SK-N-SH (cell line): Measurements from ENCODE around the gene RNF187. TPM values are rescaled to one million over a fixed set of nuclear protein-coding genes. Genes with fewer than 3 reads are reported as not detected.

ENCODE experiments used
- CTCF ChIA-PET: fragments of 300-600, 350-600 bp; formaldehyde crosslinking; extraction: SDS; loops from one replicate; lab custom pipeline; 2021; lab: Yijun Ruan, JAX
- POLR2A ChIA-PET: fragments of 350-600 bp; sonication (Branson Sonifier 250); formaldehyde crosslinking; extraction: SDS; loops from one replicate; lab custom pipeline; 2020; ENCODE audit warnings: antibody characterized with exemption, inconsistent platforms; lab: Yijun Ruan, JAX
- DNase-seq: peaks from one replicate; pipeline ENCODE4 v3.0.0; 2012
- H2AFZ ChIP-seq: fragments of 200-600 bp; sonication (generic); 2 replicates; pipeline ENCODE4 v1.8.1; 2016; ENCODE audit warnings: antibody characterized with exemption, mild to moderate bottlenecking, low read depth
- H3F3A ChIP-seq: fragments of 200-600 bp; sonication (generic); replicated peaks from 2 replicates; pipeline ENCODE3; 2016; ENCODE audit warnings: antibody characterized with exemption, mild to moderate bottlenecking; ENCODE audit not compliant: insufficient read depth
- H3K27ac ChIP-seq, 2 experiments: fragments of 200-500 bp in 1 of 2; fragments of 200-600 bp in 1 of 2; sonication (Bioruptor generic) in 1 of 2; sonication (generic), shearing (Covaris generic) in 1 of 2; 2 replicates each; pipeline versions ENCODE4 v1.5.1 to v1.6.1; 2014 to 2016; ENCODE audit warnings: low read depth in 2 of 2, inconsistent platforms in 1 of 2, low read length in 1 of 2, mild to moderate bottlenecking in 1 of 2, mixed read lengths in 1 of 2
- H3K27me3 ChIP-seq: fragments of 200-600 bp; sonication (generic), shearing (Covaris generic); 2 replicates; pipeline ENCODE4 v1.6.1; 2016; ENCODE audit warnings: mixed run types; ENCODE audit not compliant: insufficient read depth
- H3K36me3 ChIP-seq, 2 experiments: fragments of 200-500 bp in 1 of 2; fragments of 200-600 bp in 1 of 2; sonication (Bioruptor generic) in 1 of 2; sonication (generic) in 1 of 2; replicated peaks in 1 of 2; 2 replicates each; pipeline versions ENCODE3 to v1.5.1; 2014 to 2016; ENCODE audit warnings: low read length in 1 of 2, mild to moderate bottlenecking in 1 of 2; ENCODE audit not compliant: insufficient read depth in 2 of 2, control insufficient read depth in 1 of 2
- H3K4me1 ChIP-seq, 2 experiments: fragments of 200-500 bp in 1 of 2; fragments of 200-600 bp in 1 of 2; sonication (Bioruptor generic) in 1 of 2; sonication (generic), shearing (Covaris generic) in 1 of 2; 2 replicates each; pipeline versions ENCODE4 v1.5.1 to v1.6.1; 2014 to 2016; ENCODE audit warnings: low read depth in 1 of 2, low read length in 1 of 2, mixed run types in 1 of 2; ENCODE audit not compliant: insufficient read depth in 2 of 2, control insufficient read depth in 1 of 2
- H3K4me2 ChIP-seq: fragments of 200-600 bp; sonication (generic), shearing (Covaris generic); 2 replicates; pipeline ENCODE4 v1.6.1; 2017; ENCODE audit warnings: mixed run types
- H3K4me3 ChIP-seq, 2 experiments: fragments of 200-500 bp in 1 of 2; fragments of 200-600 bp in 1 of 2; sonication (Bioruptor generic) in 1 of 2; sonication (generic), shearing (Covaris generic) in 1 of 2; 2 replicates each; pipeline versions ENCODE4 v1.5.1 to v1.8.1; 2014 to 2016; ENCODE audit warnings: low read depth in 2 of 2, inconsistent platforms in 1 of 2, low read length in 1 of 2, mild to moderate bottlenecking in 1 of 2, mixed read lengths in 1 of 2, moderate library complexity in 1 of 2
- H3K79me2 ChIP-seq: fragments of 200-600 bp; sonication (generic); 2 replicates; pipeline ENCODE4 v1.8.1; 2017; ENCODE audit warnings: mild to moderate bottlenecking; ENCODE audit not compliant: insufficient read depth
- H3K9ac ChIP-seq: fragments of 200-600 bp; sonication (generic); 2 replicates; pipeline ENCODE4 v1.6.1; 2017; ENCODE audit warnings: mixed run types
- H3K9me2 ChIP-seq: fragments of 200-600 bp; sonication (generic); 2 replicates; pipeline ENCODE4 v1.6.1; 2017; ENCODE audit warnings: mixed run types
- H3K9me3 ChIP-seq: fragments of 200-600 bp; sonication (generic); 2 replicates; pipeline ENCODE4 v1.6.1; 2017; ENCODE audit warnings: mixed run types, mild to moderate bottlenecking, moderate library complexity
- H4K20me1 ChIP-seq: fragments of 200-600 bp; sonication (generic); 2 replicates; pipeline ENCODE4 v1.6.1; 2017; ENCODE audit warnings: mild to moderate bottlenecking, mixed run types; ENCODE audit not compliant: insufficient read depth
- CTCF ChIP-seq: fragments of 200-600 bp; sonication (generic); IDR thresholded peaks from 2 replicates; pipeline ENCODE4 v1.6.1; 2017; ENCODE audit warnings: antibody characterized with exemption, mild to moderate bottlenecking, moderate library complexity
- ELF1 ChIP-seq: IDR thresholded peaks from 2 replicates; pipeline ENCODE4 v1.4.0; 2012
- EP300 ChIP-seq, 2 experiments: IDR thresholded peaks; 2 replicates each; pipeline versions ENCODE4 v1.4.0 to v1.6.1; 2012; ENCODE audit warnings: borderline replicate concordance in 1 of 2, low read depth in 1 of 2, low read length in 1 of 2
- FOSL2 ChIP-seq: IDR thresholded peaks from 2 replicates; pipeline ENCODE4 v1.4.0; 2012; ENCODE audit warnings: low read depth, mild to moderate bottlenecking, moderate library complexity, borderline replicate concordance
- FOXJ3 ChIP-seq: sonication (generic); formaldehyde crosslinking; IDR thresholded peaks from 2 replicates; pipeline ENCODE4 v1.5.1; 2020; ENCODE audit warnings: mild to moderate bottlenecking, missing genetic modification reagents
- MXI1 ChIP-seq: IDR thresholded peaks from 2 replicates; pipeline ENCODE4 v1.6.1; 2012; ENCODE audit warnings: mild to moderate bottlenecking, low read depth, low read length, improper control_type of control experiment
- NFIC ChIP-seq: IDR thresholded peaks from 2 replicates; pipeline ENCODE4 v1.4.0; 2012; ENCODE audit warnings: borderline replicate concordance
- NRF1 ChIP-seq: IDR thresholded peaks from 2 replicates; pipeline ENCODE4 v1.6.1; 2012; ENCODE audit warnings: low read depth, mild to moderate bottlenecking, low read length
- POLR2AphosphoS5 ChIP-seq: IDR thresholded peaks from 2 replicates; pipeline ENCODE4 v1.6.1; 2012; ENCODE audit warnings: low read depth, low read length
- RCOR1 ChIP-seq: fragments of 150-350 bp; IDR thresholded peaks from 2 replicates; pipeline ENCODE4 v1.6.1; 2017; ENCODE audit warnings: antibody characterized with exemption, low read length
- RXRA ChIP-seq: IDR thresholded peaks from 2 replicates; pipeline ENCODE4 v1.4.0; 2012; ENCODE audit warnings: low read depth, mild to moderate bottlenecking, borderline replicate concordance
- TAF1 ChIP-seq: IDR thresholded peaks from 2 replicates; pipeline ENCODE4 v1.6.1; 2012; ENCODE audit warnings: low read depth, mild to moderate bottlenecking, low read length, moderate library complexity, borderline replicate concordance
- TCF12 ChIP-seq: IDR thresholded peaks from 2 replicates; pipeline ENCODE4 v1.4.0; 2012
- USF1 ChIP-seq: IDR thresholded peaks from 2 replicates; pipeline ENCODE4 v1.4.0; 2012; ENCODE audit warnings: low read depth, borderline replicate concordance
- YY1 ChIP-seq: IDR thresholded peaks from 2 replicates; pipeline ENCODE4 v1.4.0; 2012; ENCODE audit warnings: low read depth, mild to moderate bottlenecking
- ZBTB33 ChIP-seq: IDR thresholded peaks from 2 replicates; pipeline ENCODE4 v1.4.0; 2012; ENCODE audit warnings: low read depth, borderline replicate concordance
- WGBS: methylation state at CpG from one replicate; pipeline ENCODE4 v1.1.6; 2017; ENCODE audit warnings: low lambda C conversion rate; 5-methylcytosine and 5-hydroxymethylcytosine counted together
- polyA plus RNA-seq, 3 experiments: library from polyadenylated mRNA; depleted of rRNA; stranded (reverse); fragments of >200 nt; gene quantifications; 2 replicates each; pipeline ENCODE4 v1.2.3, GENCODE V29; 2012
- TF ChIP-seq, protein P1 (sequence below): fragments of 150-350 bp; IDR thresholded peaks from 2 replicates; pipeline ENCODE4 v1.6.1; 2016; ENCODE audit warnings: mild to moderate bottlenecking, low read depth, low read length
- TF ChIP-seq, protein P2 (sequence below): IDR thresholded peaks from 2 replicates; pipeline ENCODE4 v1.4.0; 2012; ENCODE audit warnings: low read depth
- TF ChIP-seq, protein P3 (sequence below): fragments of 150-350 bp; IDR thresholded peaks from 2 replicates; pipeline ENCODE4 v1.6.1; 2017; ENCODE audit warnings: antibody characterized with exemption, low read length, low read depth, borderline replicate concordance

The RNF187 gene
- polyA plus RNA-seq, 1 of the 3 experiments (the other 2 are of a cell fraction): 71.1 TPM

- no peaks in the 10 kb centered on the region; the same call in 1 of the 2 replicates for H3K27me3 ChIP-seq
- no peak overlapping the region for H2AFZ ChIP-seq
- no peaks in the 10 kb centered on the region for H4K20me1 ChIP-seq
- TF ChIP-seq MXI1 (no peak), FOXJ3 (CRISPR knock-in tag) (no peak), NFIC (no peak), FOSL2 (no peak), POLR2AphosphoS5 (no peak), EP300 (IDR thresholded peaks at IDR 0.05; ENCODE audit: borderline replicate concordance in 1 of 2, low read depth in 1 of 2, low read length in 1 of 2) (no peak), TCF12 (no peak), ELF1 (no peak), YY1 (no peak), RCOR1 (no peak), ZBTB33 (no peak), TAF1 (no peak), NRF1 (no peak), RXRA (no peak), USF1 (no peak), CTCF (no peak)
- TF ChIP-seq, protein P1, sequence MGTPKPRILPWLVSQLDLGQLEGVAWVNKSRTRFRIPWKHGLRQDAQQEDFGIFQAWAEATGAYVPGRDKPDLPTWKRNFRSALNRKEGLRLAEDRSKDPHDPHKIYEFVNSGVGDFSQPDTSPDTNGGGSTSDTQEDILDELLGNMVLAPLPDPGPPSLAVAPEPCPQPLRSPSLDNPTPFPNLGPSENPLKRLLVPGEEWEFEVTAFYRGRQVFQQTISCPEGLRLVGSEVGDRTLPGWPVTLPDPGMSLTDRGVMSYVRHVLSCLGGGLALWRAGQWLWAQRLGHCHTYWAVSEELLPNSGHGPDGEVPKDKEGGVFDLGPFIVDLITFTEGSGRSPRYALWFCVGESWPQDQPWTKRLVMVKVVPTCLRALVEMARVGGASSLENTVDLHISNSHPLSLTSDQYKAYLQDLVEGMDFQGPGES: no peak
- TF ChIP-seq, protein P2, sequence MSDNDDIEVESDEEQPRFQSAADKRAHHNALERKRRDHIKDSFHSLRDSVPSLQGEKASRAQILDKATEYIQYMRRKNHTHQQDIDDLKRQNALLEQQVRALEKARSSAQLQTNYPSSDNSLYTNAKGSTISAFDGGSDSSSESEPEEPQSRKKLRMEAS: no peak
- TF ChIP-seq, protein P3, sequence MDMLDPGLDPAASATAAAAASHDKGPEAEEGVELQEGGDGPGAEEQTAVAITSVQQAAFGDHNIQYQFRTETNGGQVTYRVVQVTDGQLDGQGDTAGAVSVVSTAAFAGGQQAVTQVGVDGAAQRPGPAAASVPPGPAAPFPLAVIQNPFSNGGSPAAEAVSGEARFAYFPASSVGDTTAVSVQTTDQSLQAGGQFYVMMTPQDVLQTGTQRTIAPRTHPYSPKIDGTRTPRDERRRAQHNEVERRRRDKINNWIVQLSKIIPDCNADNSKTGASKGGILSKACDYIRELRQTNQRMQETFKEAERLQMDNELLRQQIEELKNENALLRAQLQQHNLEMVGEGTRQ: no peak
- TF ChIP-seq, all 33 proteins: peak for 0
- H3K79me2 ChIP-seq: no peaks in the 10 kb centered on the region
- H3K9ac ChIP-seq: no peak overlapping the region
- no peaks in the 10 kb centered on the region for H3K9me2 ChIP-seq
- H3K4me1 ChIP-seq: no peaks in the 10 kb centered on the region
- DNase-seq: no peak
- no peaks in the 10 kb centered on the region for H3K36me3 ChIP-seq
- no peaks in the 10 kb centered on the region for H3K9me3 ChIP-seq
- no peaks in the 10 kb centered on the region for H3F3A ChIP-seq
- no peak overlapping the region for H3K4me3 ChIP-seq
- H3K4me2 ChIP-seq: no peak overlapping the region
- POLR2A ChIA-PET: no interaction called here
- no peak overlapping the region for H3K27ac ChIP-seq
- WGBS: 40% methylated on average over 9 of the region's 10 CpGs
- CTCF ChIA-PET: interaction anchor here (0.7 kb wide), 1 partner anchor 22 kb away, joined by 4 read pairs; no protein-coding TSS in a partner anchor
Measured at GRCh38 chr1:228478912-228479711, 8.1 kb upstream of the RNF187 start.
